SK-N-SH (cell line): ENCODE results near the gene USP34. TPM values are rescaled to one million over a fixed set of nuclear protein-coding genes. Genes with fewer than 3 reads are reported as not detected.

Experiments used
- CTCF ChIA-PET: fragments of 300-600, 350-600 bp; formaldehyde crosslinking; extraction: SDS; loops from one replicate; lab custom pipeline; 2021; lab: Yijun Ruan, JAX
- POLR2A ChIA-PET: fragments of 350-600 bp; sonication (Branson Sonifier 250); formaldehyde crosslinking; extraction: SDS; loops from one replicate; lab custom pipeline; 2020; ENCODE audit warnings: antibody characterized with exemption, inconsistent platforms; lab: Yijun Ruan, JAX
- DNase-seq: peaks from one replicate; pipeline ENCODE4 v3.0.0; 2012
- H2AFZ ChIP-seq: fragments of 200-600 bp; sonication (generic); 2 replicates; pipeline ENCODE4 v1.8.1; 2016; ENCODE audit warnings: antibody characterized with exemption, mild to moderate bottlenecking, low read depth
- H3F3A ChIP-seq: fragments of 200-600 bp; sonication (generic); replicated peaks from 2 replicates; pipeline ENCODE3; 2016; ENCODE audit warnings: antibody characterized with exemption, mild to moderate bottlenecking; ENCODE audit not compliant: insufficient read depth
- H3K27ac ChIP-seq, 2 experiments: fragments of 200-500 bp in 1 of 2; fragments of 200-600 bp in 1 of 2; sonication (Bioruptor generic) in 1 of 2; sonication (generic), shearing (Covaris generic) in 1 of 2; 2 replicates each; pipeline versions ENCODE4 v1.5.1 to v1.6.1; 2014 to 2016; ENCODE audit warnings: low read depth in 2 of 2, inconsistent platforms in 1 of 2, low read length in 1 of 2, mild to moderate bottlenecking in 1 of 2, mixed read lengths in 1 of 2
- H3K27me3 ChIP-seq: fragments of 200-600 bp; sonication (generic), shearing (Covaris generic); 2 replicates; pipeline ENCODE4 v1.6.1; 2016; ENCODE audit warnings: mixed run types; ENCODE audit not compliant: insufficient read depth
- H3K36me3 ChIP-seq, 2 experiments: fragments of 200-500 bp in 1 of 2; fragments of 200-600 bp in 1 of 2; sonication (Bioruptor generic) in 1 of 2; sonication (generic) in 1 of 2; replicated peaks in 1 of 2; 2 replicates each; pipeline versions ENCODE3 to v1.5.1; 2014 to 2016; ENCODE audit warnings: low read length in 1 of 2, mild to moderate bottlenecking in 1 of 2; ENCODE audit not compliant: insufficient read depth in 2 of 2, control insufficient read depth in 1 of 2
- H3K4me1 ChIP-seq, 2 experiments: fragments of 200-500 bp in 1 of 2; fragments of 200-600 bp in 1 of 2; sonication (Bioruptor generic) in 1 of 2; sonication (generic), shearing (Covaris generic) in 1 of 2; 2 replicates each; pipeline versions ENCODE4 v1.5.1 to v1.6.1; 2014 to 2016; ENCODE audit warnings: low read depth in 1 of 2, low read length in 1 of 2, mixed run types in 1 of 2; ENCODE audit not compliant: insufficient read depth in 2 of 2, control insufficient read depth in 1 of 2
- H3K4me2 ChIP-seq: fragments of 200-600 bp; sonication (generic), shearing (Covaris generic); 2 replicates; pipeline ENCODE4 v1.6.1; 2017; ENCODE audit warnings: mixed run types
- H3K4me3 ChIP-seq, 2 experiments: fragments of 200-500 bp in 1 of 2; fragments of 200-600 bp in 1 of 2; sonication (Bioruptor generic) in 1 of 2; sonication (generic), shearing (Covaris generic) in 1 of 2; 2 replicates each; pipeline versions ENCODE4 v1.5.1 to v1.8.1; 2014 to 2016; ENCODE audit warnings: low read depth in 2 of 2, inconsistent platforms in 1 of 2, low read length in 1 of 2, mild to moderate bottlenecking in 1 of 2, mixed read lengths in 1 of 2, moderate library complexity in 1 of 2
- H3K79me2 ChIP-seq: fragments of 200-600 bp; sonication (generic); 2 replicates; pipeline ENCODE4 v1.8.1; 2017; ENCODE audit warnings: mild to moderate bottlenecking; ENCODE audit not compliant: insufficient read depth
- H3K9ac ChIP-seq: fragments of 200-600 bp; sonication (generic); 2 replicates; pipeline ENCODE4 v1.6.1; 2017; ENCODE audit warnings: mixed run types
- H3K9me2 ChIP-seq: fragments of 200-600 bp; sonication (generic); 2 replicates; pipeline ENCODE4 v1.6.1; 2017; ENCODE audit warnings: mixed run types
- H3K9me3 ChIP-seq: fragments of 200-600 bp; sonication (generic); 2 replicates; pipeline ENCODE4 v1.6.1; 2017; ENCODE audit warnings: mixed run types, mild to moderate bottlenecking, moderate library complexity
- H4K20me1 ChIP-seq: fragments of 200-600 bp; sonication (generic); 2 replicates; pipeline ENCODE4 v1.6.1; 2017; ENCODE audit warnings: mild to moderate bottlenecking, mixed run types; ENCODE audit not compliant: insufficient read depth
- FOXJ3 ChIP-seq: sonication (generic); formaldehyde crosslinking; IDR thresholded peaks from 2 replicates; pipeline ENCODE4 v1.5.1; 2020; ENCODE audit warnings: mild to moderate bottlenecking, missing genetic modification reagents
- MEF2A ChIP-seq: IDR thresholded peaks from 2 replicates; pipeline ENCODE4 v1.4.0; 2012; ENCODE audit warnings: low read depth, borderline replicate concordance
- NFIC ChIP-seq: IDR thresholded peaks from 2 replicates; pipeline ENCODE4 v1.4.0; 2012; ENCODE audit warnings: borderline replicate concordance
- RXRA ChIP-seq: IDR thresholded peaks from 2 replicates; pipeline ENCODE4 v1.4.0; 2012; ENCODE audit warnings: low read depth, mild to moderate bottlenecking, borderline replicate concordance
- SMC3 ChIP-seq: IDR thresholded peaks from 2 replicates; pipeline ENCODE4 v1.6.1; 2012; ENCODE audit warnings: low read depth, low read length, improper control_type of control experiment
- WGBS: methylation state at CpG from one replicate; pipeline ENCODE4 v1.1.6; 2017; ENCODE audit warnings: low lambda C conversion rate; 5-methylcytosine and 5-hydroxymethylcytosine counted together
- polyA plus RNA-seq, 3 experiments: library from polyadenylated mRNA; depleted of rRNA; stranded (reverse); fragments of >200 nt; gene quantifications; 2 replicates each; pipeline ENCODE4 v1.2.3, GENCODE V29; 2012
- TF ChIP-seq, protein P1 (sequence below): IDR thresholded peaks from 2 replicates; pipeline ENCODE4 v1.4.0; 2012; ENCODE audit warnings: low read depth, borderline replicate concordance
- TF ChIP-seq, protein P2 (sequence below): IDR thresholded peaks from 2 replicates; pipeline ENCODE4 v1.6.1; 2012; ENCODE audit warnings: mild to moderate bottlenecking, low read depth, low read length, moderate library complexity
- TF ChIP-seq, protein P3 (sequence below): fragments of 150-350 bp; IDR thresholded peaks from 2 replicates; pipeline ENCODE4 v1.6.1; 2016; ENCODE audit warnings: mild to moderate bottlenecking, low read depth, low read length
- TF ChIP-seq, protein P4 (sequence below): fragments of 150-350 bp; IDR thresholded peaks from 2 replicates; pipeline ENCODE4 v1.6.1; 2017; ENCODE audit warnings: antibody characterized with exemption, low read length, low read depth, borderline replicate concordance

Gene USP34
- polyA plus RNA-seq, 1 of the 3 experiments (the other 2 are of a cell fraction) = 31.4 TPM

DNA sequence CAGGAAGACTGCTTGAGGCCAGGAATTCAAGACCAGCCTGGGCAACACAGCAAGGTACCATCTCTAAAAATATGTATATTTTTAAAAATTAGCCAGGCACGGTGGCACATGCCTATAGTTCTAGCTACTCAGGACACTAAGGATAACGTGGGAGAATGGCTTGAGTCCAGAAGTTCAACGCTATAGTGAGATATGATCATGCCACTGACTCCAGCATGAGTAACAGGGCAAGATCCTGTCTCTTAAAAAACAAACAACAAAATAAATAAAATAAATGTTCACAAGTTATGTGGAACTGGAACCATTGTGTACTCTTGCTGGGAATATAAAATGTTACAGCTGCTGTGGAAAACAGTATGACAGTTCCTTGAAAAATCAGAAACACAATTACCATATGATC lies 47.2 kb downstream of the USP34 start:
- TF ChIP-seq, protein P1, sequence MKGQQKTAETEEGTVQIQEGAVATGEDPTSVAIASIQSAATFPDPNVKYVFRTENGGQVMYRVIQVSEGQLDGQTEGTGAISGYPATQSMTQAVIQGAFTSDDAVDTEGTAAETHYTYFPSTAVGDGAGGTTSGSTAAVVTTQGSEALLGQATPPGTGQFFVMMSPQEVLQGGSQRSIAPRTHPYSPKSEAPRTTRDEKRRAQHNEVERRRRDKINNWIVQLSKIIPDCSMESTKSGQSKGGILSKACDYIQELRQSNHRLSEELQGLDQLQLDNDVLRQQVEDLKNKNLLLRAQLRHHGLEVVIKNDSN = no peak
- peak; percentile 30; the same call in 1 of the 2 replicates for TF ChIP-seq NFIC
- peaks cover 99% of the 10 kb centered on the region for H3K79me2 ChIP-seq
- peaks cover 3 to 16% of the 10 kb centered on the region in 2 experiments for H3K36me3 ChIP-seq
- peaks cover 3 to 5% of the 10 kb centered on the region in 2 experiments; a peak in 2 of 4 replicates for H3K4me1 ChIP-seq
- H3K27ac ChIP-seq = peak overlapping the region in 1 of 2 experiments; percentile 44; a peak in 1 of 4 replicates
- H3K27me3 ChIP-seq = no peaks in the 10 kb centered on the region
- peaks cover 7% of the 10 kb centered on the region for H3F3A ChIP-seq
- H2AFZ ChIP-seq = no peak overlapping the region
- no peak overlapping the region for H3K9ac ChIP-seq
- peaks cover 92% of the 10 kb centered on the region for H4K20me1 ChIP-seq
- WGBS = 34% methylated on average over 3 of the region's 3 CpGs
- H3K4me3 ChIP-seq = no peak overlapping the region
- ChIA-PET CTCF (no interaction called here), POLR2A (no interaction called here)
- DNase-seq = no peak
- H3K4me2 ChIP-seq = no peak overlapping the region
- no peaks in the 10 kb centered on the region for H3K9me3 ChIP-seq
- H3K9me2 ChIP-seq = no peaks in the 10 kb centered on the region

DNA sequence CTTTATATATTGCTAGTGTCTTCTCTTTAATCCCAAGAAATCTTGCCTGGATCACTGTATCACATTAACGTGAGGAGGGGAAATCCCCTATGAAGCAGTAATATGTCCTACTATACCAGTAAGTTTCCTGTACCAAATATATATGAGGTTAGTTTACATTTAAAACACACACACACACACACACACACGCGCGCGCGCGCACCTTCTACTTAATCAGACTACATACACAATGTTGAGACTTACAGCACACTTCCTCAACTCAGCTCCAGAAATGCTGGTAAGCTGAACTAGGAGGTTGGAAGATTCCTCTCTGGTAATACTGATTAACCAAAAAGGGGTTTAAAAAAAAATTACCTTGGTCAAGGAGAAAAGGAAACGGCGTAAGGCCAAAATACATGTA lies 49.3 kb downstream of the USP34 start:
- ChIA-PET POLR2A (no interaction called here), CTCF (no interaction called here)
- H3K4me2 ChIP-seq = no peak overlapping the region
- H3K9ac ChIP-seq = no peak overlapping the region
- H3K79me2 ChIP-seq = peaks cover 88% of the 10 kb centered on the region
- no peak overlapping the region for H3K27ac ChIP-seq
- H3K36me3 ChIP-seq = peaks cover 7 to 17% of the 10 kb centered on the region in 2 experiments
- peaks cover 18% of the 10 kb centered on the region for H3F3A ChIP-seq
- H3K4me1 ChIP-seq = peaks cover 5% of the 10 kb centered on the region in 2 experiments; a peak in 2 of 4 replicates
- peaks cover 72% of the 10 kb centered on the region for H4K20me1 ChIP-seq
- no peak for DNase-seq
- no peaks in the 10 kb centered on the region for H3K9me2 ChIP-seq
- H3K9me3 ChIP-seq = no peaks in the 10 kb centered on the region
- no peak overlapping the region for H3K4me3 ChIP-seq
- no peaks in the 10 kb centered on the region for H3K27me3 ChIP-seq
- TF ChIP-seq SMC3 (no peak), MEF2A (no peak), NFIC (no peak), FOXJ3 (no peak), RXRA (no peak)
- TF ChIP-seq, protein P2, sequence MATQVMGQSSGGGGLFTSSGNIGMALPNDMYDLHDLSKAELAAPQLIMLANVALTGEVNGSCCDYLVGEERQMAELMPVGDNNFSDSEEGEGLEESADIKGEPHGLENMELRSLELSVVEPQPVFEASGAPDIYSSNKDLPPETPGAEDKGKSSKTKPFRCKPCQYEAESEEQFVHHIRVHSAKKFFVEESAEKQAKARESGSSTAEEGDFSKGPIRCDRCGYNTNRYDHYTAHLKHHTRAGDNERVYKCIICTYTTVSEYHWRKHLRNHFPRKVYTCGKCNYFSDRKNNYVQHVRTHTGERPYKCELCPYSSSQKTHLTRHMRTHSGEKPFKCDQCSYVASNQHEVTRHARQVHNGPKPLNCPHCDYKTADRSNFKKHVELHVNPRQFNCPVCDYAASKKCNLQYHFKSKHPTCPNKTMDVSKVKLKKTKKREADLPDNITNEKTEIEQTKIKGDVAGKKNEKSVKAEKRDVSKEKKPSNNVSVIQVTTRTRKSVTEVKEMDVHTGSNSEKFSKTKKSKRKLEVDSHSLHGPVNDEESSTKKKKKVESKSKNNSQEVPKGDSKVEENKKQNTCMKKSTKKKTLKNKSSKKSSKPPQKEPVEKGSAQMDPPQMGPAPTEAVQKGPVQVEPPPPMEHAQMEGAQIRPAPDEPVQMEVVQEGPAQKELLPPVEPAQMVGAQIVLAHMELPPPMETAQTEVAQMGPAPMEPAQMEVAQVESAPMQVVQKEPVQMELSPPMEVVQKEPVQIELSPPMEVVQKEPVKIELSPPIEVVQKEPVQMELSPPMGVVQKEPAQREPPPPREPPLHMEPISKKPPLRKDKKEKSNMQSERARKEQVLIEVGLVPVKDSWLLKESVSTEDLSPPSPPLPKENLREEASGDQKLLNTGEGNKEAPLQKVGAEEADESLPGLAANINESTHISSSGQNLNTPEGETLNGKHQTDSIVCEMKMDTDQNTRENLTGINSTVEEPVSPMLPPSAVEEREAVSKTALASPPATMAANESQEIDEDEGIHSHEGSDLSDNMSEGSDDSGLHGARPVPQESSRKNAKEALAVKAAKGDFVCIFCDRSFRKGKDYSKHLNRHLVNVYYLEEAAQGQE = no peak
- TF ChIP-seq, protein P3, sequence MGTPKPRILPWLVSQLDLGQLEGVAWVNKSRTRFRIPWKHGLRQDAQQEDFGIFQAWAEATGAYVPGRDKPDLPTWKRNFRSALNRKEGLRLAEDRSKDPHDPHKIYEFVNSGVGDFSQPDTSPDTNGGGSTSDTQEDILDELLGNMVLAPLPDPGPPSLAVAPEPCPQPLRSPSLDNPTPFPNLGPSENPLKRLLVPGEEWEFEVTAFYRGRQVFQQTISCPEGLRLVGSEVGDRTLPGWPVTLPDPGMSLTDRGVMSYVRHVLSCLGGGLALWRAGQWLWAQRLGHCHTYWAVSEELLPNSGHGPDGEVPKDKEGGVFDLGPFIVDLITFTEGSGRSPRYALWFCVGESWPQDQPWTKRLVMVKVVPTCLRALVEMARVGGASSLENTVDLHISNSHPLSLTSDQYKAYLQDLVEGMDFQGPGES = no peak
- TF ChIP-seq, protein P4, sequence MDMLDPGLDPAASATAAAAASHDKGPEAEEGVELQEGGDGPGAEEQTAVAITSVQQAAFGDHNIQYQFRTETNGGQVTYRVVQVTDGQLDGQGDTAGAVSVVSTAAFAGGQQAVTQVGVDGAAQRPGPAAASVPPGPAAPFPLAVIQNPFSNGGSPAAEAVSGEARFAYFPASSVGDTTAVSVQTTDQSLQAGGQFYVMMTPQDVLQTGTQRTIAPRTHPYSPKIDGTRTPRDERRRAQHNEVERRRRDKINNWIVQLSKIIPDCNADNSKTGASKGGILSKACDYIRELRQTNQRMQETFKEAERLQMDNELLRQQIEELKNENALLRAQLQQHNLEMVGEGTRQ = no peak
- H2AFZ ChIP-seq = no peak overlapping the region
- 93% methylated on average over 9 of the region's 9 CpGs for WGBS
